SU-DHL-6 (cell line): Measurements from ENCODE around the gene ANKS4B.

Experiments
- H2AFZ ChIP-seq: fragments of 200-600 bp; sonication (generic); 2 replicates; pipeline ENCODE4 v1.6.1; 2014; ENCODE audit warnings: low read depth, mild to moderate bottlenecking, moderate library complexity, mixed read lengths, antibody characterized with exemption, low read length; ENCODE audit not compliant: severe bottlenecking
- H3F3A ChIP-seq: fragments of 200-600 bp; shearing (Covaris generic); 2 replicates; pipeline ENCODE4 v1.6.0; 2016; ENCODE audit warnings: antibody characterized with exemption, mild to moderate bottlenecking; ENCODE audit not compliant: insufficient read depth
- H3K27ac ChIP-seq: fragments of 200-600 bp; sonication (generic); 2 replicates; pipeline ENCODE4 v1.5.1; 2016; ENCODE audit warnings: low read depth, mild to moderate bottlenecking, low read length, moderate library complexity, mixed read lengths
- H3K27me3 ChIP-seq: fragments of 200-600 bp; sonication (generic), shearing (Covaris generic); 2 replicates; pipeline ENCODE4 v1.6.0; 2014; ENCODE audit warnings: mild to moderate bottlenecking, low read length
- H3K36me3 ChIP-seq: fragments of 200-600 bp; sonication (generic); 2 replicates; pipeline ENCODE4 v1.6.1; 2014; ENCODE audit warnings: mild to moderate bottlenecking, low read length, mixed read lengths
- H3K4me2 ChIP-seq: fragments of 300-600, 200-600 bp; shearing (Covaris generic), sonication (generic); 2 replicates; pipeline ENCODE4 v1.6.0; 2014; ENCODE audit warnings: low read length, low read depth, mild to moderate bottlenecking; ENCODE audit not compliant: poor library complexity, severe bottlenecking
- H3K4me3 ChIP-seq: fragments of 200-600 bp; sonication (generic); 2 replicates; pipeline ENCODE4 v1.5.1; 2014; ENCODE audit warnings: antibody characterized with exemption, low read length, mild to moderate bottlenecking, mixed read lengths; ENCODE audit not compliant: insufficient read depth, poor library complexity, severe bottlenecking
- H3K79me2 ChIP-seq: fragments of 200-600 bp; sonication (generic); 2 replicates; pipeline ENCODE4 v1.6.1; 2014; ENCODE audit warnings: mild to moderate bottlenecking, low read length, moderate library complexity; ENCODE audit not compliant: insufficient read depth
- H3K9ac ChIP-seq: fragments of 200-600 bp; sonication (generic); 2 replicates; pipeline ENCODE4 v1.7.0; 2014; ENCODE audit warnings: mild to moderate bottlenecking, low read length
- H3K9me2 ChIP-seq: fragments of 200-600 bp; sonication (generic); replicated peaks from 2 replicates; pipeline ENCODE4 v1.6.1; 2014; ENCODE audit warnings: low read length; ENCODE audit not compliant: insufficient read depth
- H3K9me3 ChIP-seq: fragments of 200-600 bp; sonication (generic); 2 replicates; pipeline ENCODE4 v1.6.1; 2014; ENCODE audit warnings: low read length, mixed read lengths; ENCODE audit not compliant: insufficient read depth
- H4K20me1 ChIP-seq: fragments of 200-600 bp; sonication (generic); 2 replicates; pipeline ENCODE4 v1.6.1; 2014; ENCODE audit warnings: low read depth, mild to moderate bottlenecking, antibody characterized with exemption, low read length, moderate library complexity, mixed read lengths
- CTCF ChIP-seq: fragments of 200-600 bp; sonication (generic); IDR thresholded peaks from one replicate; pipeline ENCODE4 v1.5.1; 2017; ENCODE audit warnings: antibody characterized with exemption, mild to moderate bottlenecking, low read length, moderate library complexity; ENCODE audit not compliant: insufficient read depth, poor library complexity, severe bottlenecking
- EZH2phosphoT487 ChIP-seq: fragments of 200-600 bp; sonication (generic), shearing (Covaris generic); conservative IDR thresholded peaks from 2 replicates; pipeline ENCODE4 v1.6.1; 2018; ENCODE audit warnings: mild to moderate bottlenecking, antibody characterized with exemption, low read length, moderate library complexity, mixed read lengths

Gene ANKS4B

GRCh38 chr16:21214086-21214485, 19.4 kb upstream of the ANKS4B start:
- TF ChIP-seq EZH2phosphoT487 (no peak), CTCF (no peak)
- Histone ChIP-seq H3K9me2 (no peaks in the 10 kb centered on the region), H3K27ac (no peak overlapping the region), H3K27me3 (no peaks in the 10 kb centered on the region), H3K4me3 (no peak overlapping the region), H2AFZ (no peak overlapping the region), H3K79me2 (no peaks in the 10 kb centered on the region), H3K36me3 (no peaks in the 10 kb centered on the region), H3F3A (no peaks in the 10 kb centered on the region), H3K9ac (no peak overlapping the region), H3K4me2 (no peak overlapping the region), H4K20me1 (no peaks in the 10 kb centered on the region), H3K9me3 (no peaks in the 10 kb centered on the region)

GRCh38 chr16:21217121-21217520, 16.4 kb upstream of the ANKS4B start:
- H3K9ac ChIP-seq = no peak overlapping the region
- H3F3A ChIP-seq = no peaks in the 10 kb centered on the region
- H2AFZ ChIP-seq = no peak overlapping the region
- H3K9me2 ChIP-seq = no peaks in the 10 kb centered on the region
- no peaks in the 10 kb centered on the region for H3K9me3 ChIP-seq
- H3K27ac ChIP-seq = no peak overlapping the region
- no peaks in the 10 kb centered on the region for H4K20me1 ChIP-seq
- H3K36me3 ChIP-seq = no peaks in the 10 kb centered on the region
- no peak overlapping the region for H3K4me2 ChIP-seq
- H3K27me3 ChIP-seq = no peaks in the 10 kb centered on the region
- no peak for TF ChIP-seq EZH2phosphoT487
- no peak for TF ChIP-seq CTCF
- no peaks in the 10 kb centered on the region for H3K79me2 ChIP-seq
- H3K4me3 ChIP-seq = no peak overlapping the region

GRCh38 chr16:21218153-21218552, 15.3 kb upstream of the ANKS4B start:
- TF ChIP-seq CTCF (no peak), EZH2phosphoT487 (no peak)
- Histone ChIP-seq H3K9ac (no peak overlapping the region), H3K27me3 (no peaks in the 10 kb centered on the region), H3K9me2 (no peaks in the 10 kb centered on the region), H3K79me2 (no peaks in the 10 kb centered on the region), H3K27ac (no peak overlapping the region), H2AFZ (no peak overlapping the region), H3K4me2 (no peak overlapping the region), H3F3A (no peaks in the 10 kb centered on the region), H3K36me3 (no peaks in the 10 kb centered on the region), H3K9me3 (no peaks in the 10 kb centered on the region), H3K4me3 (no peak overlapping the region), H4K20me1 (no peaks in the 10 kb centered on the region)

- H3K27ac ChIP-seq = no peak overlapping the region
- H3K4me3 ChIP-seq = no peak overlapping the region
- H3K9me2 ChIP-seq = no peaks in the 10 kb centered on the region
- no peak overlapping the region for H3K9ac ChIP-seq
- H2AFZ ChIP-seq = no peak overlapping the region
- H3K27me3 ChIP-seq = no peaks in the 10 kb centered on the region
- H3K79me2 ChIP-seq = no peaks in the 10 kb centered on the region
- H3F3A ChIP-seq = no peaks in the 10 kb centered on the region
- no peak for TF ChIP-seq EZH2phosphoT487
- no peak for TF ChIP-seq CTCF
- no peaks in the 10 kb centered on the region for H4K20me1 ChIP-seq
- H3K9me3 ChIP-seq = no peaks in the 10 kb centered on the region
- no peaks in the 10 kb centered on the region for H3K36me3 ChIP-seq
- H3K4me2 ChIP-seq = no peak overlapping the region
These were observed 13.9 kb upstream of the ANKS4B start for GRCh38 chr16:21219551-21219950.
